Measurements from ENCODE around the gene CLCA1.
"Not testable (repeated sequence)": the region's sequence is repeated elsewhere in the genome, so short reads cannot be mapped to it uniquely, and the experiment has no call there.

Gene CLCA1

DNA sequence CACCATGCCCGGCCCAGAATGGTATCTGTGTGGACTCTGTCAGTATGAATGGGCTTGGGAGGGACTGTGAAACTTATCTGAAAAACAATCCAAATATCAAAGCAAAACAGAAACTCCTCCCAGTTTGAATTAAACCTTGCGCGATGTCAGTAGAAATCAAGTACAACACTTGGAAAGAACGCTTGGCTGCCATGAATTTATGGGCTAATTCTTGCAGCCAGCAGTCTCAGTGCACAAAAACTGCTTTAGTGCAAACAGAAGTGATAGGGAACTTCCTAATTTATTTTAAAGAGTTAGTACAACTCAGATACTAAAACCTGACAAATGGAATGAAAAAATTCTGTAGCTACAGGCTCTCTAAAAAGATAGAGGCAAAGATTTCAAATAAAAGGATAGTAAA lies 8.5 kb downstream of the CLCA1 start:
- Mint-ChIP-seq H3K27me3 (ENCODE audit: low read depth) (peaks cover 7% of the 10 kb centered on the region), H3K27ac (no peak overlapping the region), H3K4me1 (ENCODE audit: low read depth) (no peaks in the 10 kb centered on the region), H3K9me3 (no peaks in the 10 kb centered on the region), H3K4me3 (no peak overlapping the region), H3K36me3 (ENCODE audit: low read depth) (no peaks in the 10 kb centered on the region)

- no peaks in the 10 kb centered on the region for H3K36me3 Mint-ChIP-seq (ENCODE audit: low read depth)
- H3K4me3 Mint-ChIP-seq: no peak overlapping the region
- H3K27ac Mint-ChIP-seq: no peak overlapping the region
- peaks cover 4% of the 10 kb centered on the region for H3K27me3 Mint-ChIP-seq (ENCODE audit: low read depth)
- no peaks in the 10 kb centered on the region for H3K9me3 Mint-ChIP-seq
- no peaks in the 10 kb centered on the region for H3K4me1 Mint-ChIP-seq (ENCODE audit: low read depth)
Observed at GRCh38 chr1:86477682-86478081, 9.0 kb downstream of the CLCA1 start.

DNA sequence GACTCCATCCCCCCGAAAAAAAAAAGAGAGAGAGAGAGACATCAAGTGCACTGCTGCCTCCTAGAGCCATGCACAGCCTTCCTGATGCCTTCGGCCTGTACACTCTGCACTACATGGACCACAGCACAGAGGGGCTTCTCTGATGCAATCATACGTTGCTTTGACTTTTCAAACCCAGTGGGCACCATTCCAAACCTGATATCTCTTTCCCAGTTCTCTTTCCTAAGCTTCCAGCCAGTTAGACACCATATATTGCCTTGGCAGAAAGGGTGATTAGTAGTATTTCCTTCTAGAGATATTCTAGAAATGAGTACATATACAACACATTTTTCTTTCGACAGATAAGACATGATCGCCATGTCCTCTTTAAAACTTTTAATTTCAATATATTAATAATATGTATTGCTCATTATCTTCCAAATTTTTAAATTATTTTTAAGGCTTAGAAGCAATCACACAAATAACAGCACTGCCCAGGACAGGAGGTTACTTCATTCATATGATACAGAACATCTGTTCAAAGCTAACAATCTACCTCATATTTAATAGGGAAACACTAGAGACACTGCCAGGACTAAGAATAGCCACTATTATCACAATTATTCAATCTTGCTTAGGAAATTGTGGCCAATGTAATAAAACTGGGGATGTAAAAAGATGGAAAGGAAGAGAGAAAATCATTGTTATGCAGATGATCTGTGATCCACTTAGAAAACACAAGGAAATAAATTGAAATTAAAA lies 9.9 kb downstream of the CLCA1 start:
- Mint-ChIP-seq H3K4me1 (ENCODE audit: low read depth) (no peaks in the 10 kb centered on the region), H3K9me3 (no peaks in the 10 kb centered on the region), H3K36me3 (ENCODE audit: low read depth) (no peaks in the 10 kb centered on the region), H3K27ac (no peak overlapping the region), H3K27me3 (ENCODE audit: low read depth) (peaks cover 4% of the 10 kb centered on the region), H3K4me3 (no peak overlapping the region)

GRCh38 chr1:86481966-86482365 lies 13.2 kb downstream of the CLCA1 start:
- no peaks in the 10 kb centered on the region for H3K9me3 Mint-ChIP-seq
- no peak overlapping the region for H3K27ac Mint-ChIP-seq
- H3K4me1 Mint-ChIP-seq (ENCODE audit: low read depth): no peaks in the 10 kb centered on the region
- no peaks in the 10 kb centered on the region for H3K36me3 Mint-ChIP-seq (ENCODE audit: low read depth)
- H3K27me3 Mint-ChIP-seq (ENCODE audit: low read depth): peaks cover 14% of the 10 kb centered on the region
- no peak overlapping the region for H3K4me3 Mint-ChIP-seq

DNA sequence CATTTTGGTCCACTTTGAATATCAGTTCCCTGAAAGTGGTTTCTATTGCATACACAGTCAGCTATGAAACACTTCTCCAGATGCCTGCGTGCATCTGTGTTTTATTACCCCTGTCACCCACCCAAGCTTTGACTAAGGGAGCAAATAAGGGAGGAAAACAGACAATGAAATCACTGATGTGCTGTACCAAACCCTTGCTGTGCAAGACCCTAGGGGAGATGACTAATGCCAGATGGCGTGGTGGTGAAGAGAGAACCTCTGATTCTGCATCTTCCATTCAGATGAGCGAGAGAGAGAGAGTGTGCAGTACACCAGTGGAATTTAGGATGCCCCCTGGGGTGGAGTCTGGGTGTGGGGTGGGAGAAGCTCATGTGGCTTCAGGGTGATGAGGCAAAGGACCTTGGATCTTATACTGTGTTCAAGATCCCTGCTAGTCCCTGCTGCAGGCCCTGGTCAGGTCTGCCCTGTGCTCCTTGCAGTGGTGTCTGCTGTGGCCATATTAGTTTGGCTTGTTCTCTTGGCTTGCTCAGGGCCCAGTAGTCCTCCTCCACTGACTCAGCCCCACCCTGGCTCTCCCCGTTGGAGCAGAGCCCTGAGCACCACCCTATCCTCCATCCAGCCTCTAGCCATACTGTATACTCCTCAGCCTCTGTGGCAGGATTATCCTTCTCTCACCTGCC lies 18.5 kb downstream of the CLCA1 start:
- Mint-ChIP-seq H3K4me1 (ENCODE audit: low read depth) (no peaks in the 10 kb centered on the region), H3K9me3 (no peaks in the 10 kb centered on the region), H3K4me3 (no peak overlapping the region), H3K36me3 (ENCODE audit: low read depth) (no peaks in the 10 kb centered on the region), H3K27me3 (ENCODE audit: low read depth) (peaks cover 15% of the 10 kb centered on the region), H3K27ac (no peak overlapping the region)

DNA sequence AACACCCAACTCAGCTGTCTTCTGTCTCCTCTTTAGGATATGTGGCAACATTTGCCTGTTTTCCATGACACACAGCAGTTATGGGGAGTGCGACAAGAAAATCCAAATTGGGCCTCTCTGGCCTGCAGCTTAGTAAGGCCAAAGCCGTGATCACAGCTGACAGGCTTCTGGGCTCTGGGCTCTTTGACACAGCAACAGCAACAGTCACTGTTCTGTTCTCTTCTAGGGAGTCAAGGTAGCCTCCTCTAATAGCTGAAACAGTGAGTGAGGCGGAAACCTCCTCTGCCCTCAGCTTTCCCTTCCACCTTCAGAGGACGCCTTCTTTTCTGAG lies 19.0 kb downstream of the CLCA1 start:
- no peaks in the 10 kb centered on the region for H3K9me3 Mint-ChIP-seq
- H3K27me3 Mint-ChIP-seq (ENCODE audit: low read depth): peaks cover 20% of the 10 kb centered on the region
- no peak overlapping the region for H3K27ac Mint-ChIP-seq
- H3K36me3 Mint-ChIP-seq (ENCODE audit: low read depth): no peaks in the 10 kb centered on the region
- H3K4me1 Mint-ChIP-seq (ENCODE audit: low read depth): no peaks in the 10 kb centered on the region
- H3K4me3 Mint-ChIP-seq: no peak overlapping the region

DNA sequence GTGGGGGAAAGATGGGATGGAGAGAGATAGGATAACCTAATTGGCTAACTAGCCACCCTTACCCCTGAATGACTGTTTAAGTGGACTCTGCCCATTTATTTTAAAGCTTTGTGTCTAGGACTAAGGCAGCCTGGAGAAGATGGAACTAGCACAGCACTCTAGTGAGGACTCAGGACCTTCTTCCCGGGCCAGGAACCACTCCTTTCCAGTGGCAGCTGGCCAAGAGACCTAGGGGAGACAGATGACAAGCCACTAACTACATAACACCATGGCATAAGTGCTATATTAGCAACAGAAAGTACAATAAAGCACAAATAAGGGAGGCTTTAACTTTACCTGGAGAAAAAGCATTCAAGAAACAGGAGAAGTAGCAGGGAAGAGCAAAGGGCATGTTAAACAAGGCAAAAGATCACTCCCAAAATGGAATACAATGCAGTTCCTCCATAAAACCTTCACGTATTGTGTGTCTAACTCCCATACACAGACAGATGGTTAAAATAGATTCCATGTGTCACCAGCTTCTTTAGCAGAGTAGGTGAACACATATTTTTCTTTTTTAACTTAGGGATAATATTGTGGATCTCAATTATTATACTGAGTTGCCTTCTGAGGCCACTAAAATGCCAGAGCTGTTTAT lies 20.6 kb downstream of the CLCA1 start:
- Mint-ChIP-seq H3K27me3 (ENCODE audit: low read depth) (peaks cover 18% of the 10 kb centered on the region), H3K4me3 (no peak overlapping the region), H3K27ac (no peak overlapping the region), H3K36me3 (ENCODE audit: low read depth) (no peaks in the 10 kb centered on the region), H3K4me1 (ENCODE audit: low read depth) (no peaks in the 10 kb centered on the region), H3K9me3 (no peaks in the 10 kb centered on the region)

DNA sequence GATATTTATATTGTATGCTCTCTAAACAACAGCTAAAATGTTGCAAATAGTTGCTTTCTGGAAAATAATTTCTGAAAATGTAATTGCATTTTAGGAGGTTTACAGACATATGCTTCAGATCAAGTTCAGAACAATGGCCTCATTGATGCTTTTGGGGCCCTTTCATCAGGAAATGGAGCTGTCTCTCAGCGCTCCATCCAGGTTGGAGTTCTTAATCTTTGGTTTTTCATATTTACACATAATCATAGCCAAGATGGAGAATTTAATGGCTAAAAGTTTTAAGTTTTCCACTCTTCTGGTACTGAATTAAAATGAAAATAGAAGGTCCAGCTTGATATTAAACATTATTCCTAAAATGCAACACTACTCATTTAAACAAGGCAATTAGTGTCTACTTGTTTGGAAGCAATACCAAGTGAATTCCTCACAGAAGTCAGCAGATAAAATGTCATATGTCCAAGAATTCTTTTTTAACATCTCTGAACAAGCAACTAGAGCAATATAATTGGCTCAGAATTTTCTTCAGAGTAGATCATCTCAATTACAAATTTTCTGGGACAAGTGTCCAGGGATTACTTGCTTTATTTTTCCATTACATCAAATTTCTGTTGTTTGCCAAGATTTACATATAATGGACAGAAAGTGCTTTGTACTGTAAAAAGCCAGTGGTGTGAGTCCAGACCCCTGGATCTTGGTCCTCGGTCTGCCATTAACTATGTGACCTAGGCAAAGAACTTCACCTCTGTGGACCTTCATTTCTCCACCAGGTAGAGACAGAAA lies 22.6 kb downstream of the CLCA1 start:
- Mint-ChIP-seq H3K27ac (no peak overlapping the region), H3K4me3 (no peak overlapping the region), H3K4me1 (ENCODE audit: low read depth) (no peaks in the 10 kb centered on the region), H3K9me3 (no peaks in the 10 kb centered on the region), H3K36me3 (ENCODE audit: low read depth) (no peaks in the 10 kb centered on the region), H3K27me3 (ENCODE audit: low read depth) (peaks cover 17% of the 10 kb centered on the region)

DNA sequence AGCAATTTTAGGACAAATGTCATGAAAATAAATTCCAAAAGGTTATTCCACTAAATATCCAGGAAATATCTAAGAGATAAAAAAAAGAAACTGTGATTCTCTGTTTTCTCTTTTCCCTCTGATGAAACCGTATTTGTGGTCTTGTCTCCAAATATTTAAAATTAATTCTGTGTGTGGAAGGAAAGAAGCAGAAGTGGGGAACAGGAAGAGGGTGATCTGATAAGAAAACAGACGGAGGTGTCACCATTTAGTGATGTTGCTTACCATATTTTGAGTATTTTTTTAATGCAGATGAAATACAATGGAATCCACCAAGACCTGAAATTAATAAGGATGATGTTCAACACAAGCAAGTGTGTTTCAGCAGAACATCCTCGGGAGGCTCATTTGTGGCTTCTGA lies 29.6 kb downstream of the CLCA1 start:
- H3K27me3 Mint-ChIP-seq (ENCODE audit: low read depth): peaks cover 28% of the 10 kb centered on the region
- H3K36me3 Mint-ChIP-seq (ENCODE audit: low read depth): no peaks in the 10 kb centered on the region
- no peak overlapping the region for H3K27ac Mint-ChIP-seq
- no peaks in the 10 kb centered on the region for H3K9me3 Mint-ChIP-seq
- H3K4me1 Mint-ChIP-seq (ENCODE audit: low read depth): peaks cover 11% of the 10 kb centered on the region
- no peak overlapping the region for H3K4me3 Mint-ChIP-seq

GRCh38 chr1:86499987-86500593 lies 31.4 kb downstream of the CLCA1 start:
- Mint-ChIP-seq H3K4me1 (ENCODE audit: low read depth) (peaks cover 12% of the 10 kb centered on the region), H3K36me3 (ENCODE audit: low read depth) (no peaks in the 10 kb centered on the region), H3K4me3 (no peak overlapping the region), H3K27me3 (ENCODE audit: low read depth) (peaks cover 37% of the 10 kb centered on the region), H3K9me3 (no peaks in the 10 kb centered on the region), H3K27ac (no peak overlapping the region)

- H3K36me3 Mint-ChIP-seq (ENCODE audit: low read depth): no peaks in the 10 kb centered on the region
- no peak overlapping the region for H3K27ac Mint-ChIP-seq
- peaks cover 37% of the 10 kb centered on the region for H3K27me3 Mint-ChIP-seq (ENCODE audit: low read depth)
- no peak overlapping the region for H3K4me3 Mint-ChIP-seq
- peaks cover 12% of the 10 kb centered on the region for H3K4me1 Mint-ChIP-seq (ENCODE audit: low read depth)
- H3K9me3 Mint-ChIP-seq: no peaks in the 10 kb centered on the region
Observed at GRCh38 chr1:86500714-86501113, 32.0 kb downstream of the CLCA1 start.

DNA sequence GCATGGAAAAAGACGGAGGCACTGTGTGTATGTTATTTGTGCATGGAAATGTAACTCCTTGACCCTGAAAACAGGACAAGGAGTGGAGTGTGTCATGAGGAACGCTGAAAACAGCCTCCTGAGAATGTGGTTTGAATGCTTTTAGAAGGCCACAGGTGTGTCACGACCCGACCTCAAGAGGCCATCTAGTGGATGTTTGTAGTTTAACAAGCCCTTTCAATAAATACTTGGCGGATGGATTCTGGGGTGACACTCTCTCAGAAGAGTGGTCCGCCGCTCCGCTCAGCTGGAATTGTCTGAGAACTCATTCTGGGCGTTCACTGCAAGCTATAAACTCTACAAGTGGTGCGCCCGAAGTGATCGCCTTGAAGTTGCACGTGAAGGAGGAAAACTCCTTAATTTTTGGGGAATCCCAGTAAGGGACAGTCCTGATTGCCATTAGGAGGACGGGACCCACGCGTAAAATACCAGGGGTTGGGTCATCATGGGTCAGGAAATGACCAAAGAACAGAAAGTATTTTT lies 33.5 kb downstream of the CLCA1 start:
- peaks cover 30% of the 10 kb centered on the region for H3K27me3 Mint-ChIP-seq (ENCODE audit: low read depth)
- H3K27ac Mint-ChIP-seq; H3K36me3 Mint-ChIP-seq (ENCODE audit: low read depth); H3K9me3 Mint-ChIP-seq: not testable (repeated sequence)
- H3K4me3 Mint-ChIP-seq: peak overlapping the region; percentile 76
- H3K4me1 Mint-ChIP-seq (ENCODE audit: low read depth): peaks cover 12% of the 10 kb centered on the region

DNA sequence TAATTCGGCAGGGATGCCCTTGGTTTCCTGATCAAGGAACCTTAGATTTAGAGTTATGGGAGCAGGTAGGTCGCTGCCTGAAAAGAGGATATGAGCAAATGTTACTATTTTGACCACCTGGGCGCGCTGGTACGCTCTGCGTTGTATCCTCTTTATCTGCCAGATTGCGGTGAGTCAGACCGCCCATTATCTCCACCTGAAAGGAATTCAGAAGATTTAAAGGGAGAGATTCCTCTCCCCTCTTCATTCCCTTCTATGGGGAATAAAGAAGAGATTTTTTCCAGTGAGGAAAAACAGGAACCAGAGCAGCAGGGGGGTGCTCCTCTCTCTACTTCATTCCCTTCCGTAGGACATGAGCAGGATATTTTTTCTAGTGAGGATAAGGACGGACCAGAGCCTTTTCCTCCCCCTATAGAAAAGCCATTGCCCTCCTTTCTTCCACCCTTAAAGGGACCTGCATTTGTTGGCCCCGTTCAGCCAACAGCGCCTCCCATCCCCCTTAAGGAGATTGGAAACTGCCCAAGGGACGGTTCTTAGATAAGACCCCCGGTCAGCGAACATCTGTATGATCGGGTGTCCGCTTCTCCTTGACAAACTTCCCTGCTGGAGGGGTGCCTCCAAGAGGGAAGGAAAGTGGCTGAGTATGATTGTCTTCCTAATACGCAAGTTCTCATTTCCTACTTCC lies 34.1 kb downstream of the CLCA1 start:
- no peaks in the 10 kb centered on the region for H3K36me3 Mint-ChIP-seq (ENCODE audit: low read depth)
- peak overlapping the region; percentile 76 for H3K4me3 Mint-ChIP-seq
- H3K27ac Mint-ChIP-seq: no peak overlapping the region
- H3K27me3 Mint-ChIP-seq (ENCODE audit: low read depth): peaks cover 29% of the 10 kb centered on the region
- H3K4me1 Mint-ChIP-seq (ENCODE audit: low read depth): peaks cover 12% of the 10 kb centered on the region
- no peaks in the 10 kb centered on the region for H3K9me3 Mint-ChIP-seq
